Lower leg skin (tissue), 3 donors: ENCODE measurements around the gene ZNF396.

Experiments
- POLR2A ChIP-seq, 2 donors: fragments of 450-650 bp; IDR thresholded peaks; one replicate each; pipeline ENCODE4 v1.6.1; 2016 to 2017; ENCODE audit warnings: antibody characterized with exemption in 2 of 2, mild to moderate bottlenecking in 1 of 2, moderate library complexity in 1 of 2
- TF ChIP-seq, protein P1 (sequence below), 3 donors: fragments of 450-650 bp; IDR thresholded peaks; one replicate each; pipeline ENCODE4 v1.5.1; 2016; ENCODE audit warnings: antibody characterized with exemption in 3 of 3, mild to moderate bottlenecking in 3 of 3, moderate library complexity in 2 of 3

DNA sequence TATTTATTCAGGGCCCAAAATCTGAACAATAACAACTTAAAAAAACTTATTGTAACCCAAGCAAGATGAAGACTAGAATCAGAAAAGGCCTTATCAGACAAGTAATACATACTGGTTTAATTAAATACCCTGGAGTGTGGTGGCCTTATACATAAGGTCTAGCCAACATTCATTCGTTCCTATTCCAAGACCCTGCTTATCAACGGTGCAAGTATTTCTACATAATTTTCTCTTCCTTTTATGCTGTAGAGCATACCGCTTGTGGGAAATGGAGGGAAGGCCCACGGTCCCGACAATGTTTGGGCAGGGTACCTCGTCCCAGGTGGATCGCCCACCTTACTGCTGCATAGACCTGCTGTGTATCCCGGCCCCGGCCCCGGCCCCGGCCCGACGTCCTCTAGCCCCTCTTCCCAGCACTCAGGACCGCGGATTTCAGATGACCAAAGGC lies 33.6 kb downstream of the ZNF396 start:
- TF ChIP-seq, protein P1, sequence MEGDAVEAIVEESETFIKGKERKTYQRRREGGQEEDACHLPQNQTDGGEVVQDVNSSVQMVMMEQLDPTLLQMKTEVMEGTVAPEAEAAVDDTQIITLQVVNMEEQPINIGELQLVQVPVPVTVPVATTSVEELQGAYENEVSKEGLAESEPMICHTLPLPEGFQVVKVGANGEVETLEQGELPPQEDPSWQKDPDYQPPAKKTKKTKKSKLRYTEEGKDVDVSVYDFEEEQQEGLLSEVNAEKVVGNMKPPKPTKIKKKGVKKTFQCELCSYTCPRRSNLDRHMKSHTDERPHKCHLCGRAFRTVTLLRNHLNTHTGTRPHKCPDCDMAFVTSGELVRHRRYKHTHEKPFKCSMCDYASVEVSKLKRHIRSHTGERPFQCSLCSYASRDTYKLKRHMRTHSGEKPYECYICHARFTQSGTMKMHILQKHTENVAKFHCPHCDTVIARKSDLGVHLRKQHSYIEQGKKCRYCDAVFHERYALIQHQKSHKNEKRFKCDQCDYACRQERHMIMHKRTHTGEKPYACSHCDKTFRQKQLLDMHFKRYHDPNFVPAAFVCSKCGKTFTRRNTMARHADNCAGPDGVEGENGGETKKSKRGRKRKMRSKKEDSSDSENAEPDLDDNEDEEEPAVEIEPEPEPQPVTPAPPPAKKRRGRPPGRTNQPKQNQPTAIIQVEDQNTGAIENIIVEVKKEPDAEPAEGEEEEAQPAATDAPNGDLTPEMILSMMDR (IDR thresholded peaks at IDR 0.05): no peak
- no peak for TF ChIP-seq POLR2A (IDR thresholded peaks at IDR 0.05)
